HG02884 (cell line): ENCODE measurements around the gene CHD9.
A peak's percentile ranks its signal among the peaks of the same experiment; 100 is the strongest.
"Not testable (repeated sequence)": the region's sequence is repeated elsewhere in the genome, so short reads cannot be mapped to it uniquely, and the experiment has no call there.

ENCODE experiments used
- ATAC-seq: cut with Tn5 transposase; IDR thresholded peaks from one replicate; pipeline ENCODE4 v1.9.1; 2021; ENCODE audit warnings: mild to moderate bottlenecking, moderate library complexity; ENCODE audit not compliant: unreplicated experiment

CHD9 gene

GRCh38 chr16:53074296-53074695 is 19.5 kb downstream of the CHD9 start:
- not testable (repeated sequence) for ATAC-seq

- not testable (repeated sequence) for ATAC-seq
Observed at GRCh38 chr16:53075461-53075860, 20.7 kb downstream of the CHD9 start.

- no peak for ATAC-seq
Observed at GRCh38 chr16:53078247-53078646, 23.5 kb downstream of the CHD9 start.

DNA sequence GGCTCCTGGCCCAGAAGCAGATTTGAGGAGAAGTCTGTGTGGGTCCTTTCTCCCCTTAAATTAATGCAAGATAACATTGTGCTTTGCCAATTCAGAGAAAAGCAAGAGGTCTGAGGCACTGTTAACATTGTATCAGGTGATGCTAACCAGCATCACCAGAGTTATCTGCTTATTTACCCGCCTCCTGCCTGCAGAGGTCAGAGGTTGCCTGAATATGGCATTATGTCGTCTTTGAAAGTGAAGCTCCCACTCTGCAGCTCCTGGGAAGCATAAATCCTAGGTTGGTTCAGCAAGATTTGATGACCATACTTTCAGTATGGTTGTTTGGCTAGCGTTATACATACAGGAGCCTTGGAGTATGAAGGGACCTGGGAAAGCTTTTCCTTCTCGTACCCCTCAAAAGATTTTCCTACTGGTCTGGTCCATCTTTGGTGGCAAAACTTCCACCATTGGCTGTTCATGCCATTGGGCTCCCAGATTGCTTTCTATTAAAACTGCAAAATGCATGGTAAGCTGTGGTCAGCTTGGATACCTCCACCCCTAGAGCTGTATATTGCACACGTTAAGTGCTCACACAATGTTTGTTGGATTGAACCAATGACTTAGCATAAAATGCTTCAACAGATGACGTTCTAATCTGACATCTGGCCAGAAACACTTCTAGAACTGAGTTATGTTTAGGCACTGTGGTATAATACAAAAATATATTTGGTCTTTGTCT is 24.1 kb downstream of the CHD9 start:
- no peak for ATAC-seq

- no peak for ATAC-seq
Observed at GRCh38 chr16:53080345-53081031, 25.7 kb downstream of the CHD9 start.

GRCh38 chr16:53081032-53081424 is 26.2 kb downstream of the CHD9 start:
- no peak for ATAC-seq

DNA sequence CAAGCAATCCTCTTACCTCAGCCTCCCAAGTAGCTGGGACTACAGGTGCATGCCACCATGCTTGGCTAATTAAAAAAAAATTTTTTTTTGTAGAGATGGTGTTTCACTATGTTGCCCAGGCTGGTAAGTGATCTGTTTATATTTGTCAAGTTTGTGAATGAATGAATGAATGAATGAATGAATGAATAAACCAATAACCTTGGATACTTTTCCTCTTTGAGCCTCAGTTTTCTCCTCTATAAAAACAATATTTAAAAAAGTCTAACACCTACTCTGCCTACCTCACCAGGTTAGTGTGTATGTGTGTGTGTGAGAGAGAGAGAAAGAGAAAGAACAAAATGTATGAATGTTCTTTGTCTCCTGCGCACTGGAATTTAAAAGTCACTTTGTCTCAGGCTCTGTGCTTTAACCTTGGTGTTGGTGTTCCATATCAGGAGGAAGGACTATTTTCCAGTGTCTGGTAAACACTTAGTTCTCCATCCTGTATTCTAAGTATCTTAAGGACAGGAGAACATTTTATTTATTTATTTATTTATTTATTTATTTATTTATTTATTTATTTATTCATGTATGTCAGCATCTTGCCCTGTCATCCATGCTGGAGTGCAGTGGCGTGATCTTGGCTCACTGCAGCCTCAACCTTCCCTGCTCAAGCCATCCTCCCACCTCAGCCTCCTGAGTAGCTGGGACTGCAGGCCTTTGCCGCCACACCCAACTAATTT is 27.1 kb downstream of the CHD9 start:
- no peak for ATAC-seq

GRCh38 chr16:53082509-53082908 is 27.7 kb downstream of the CHD9 start:
- no peak for ATAC-seq

GRCh38 chr16:53083119-53083518 is 28.3 kb downstream of the CHD9 start:
- ATAC-seq: no peak

DNA sequence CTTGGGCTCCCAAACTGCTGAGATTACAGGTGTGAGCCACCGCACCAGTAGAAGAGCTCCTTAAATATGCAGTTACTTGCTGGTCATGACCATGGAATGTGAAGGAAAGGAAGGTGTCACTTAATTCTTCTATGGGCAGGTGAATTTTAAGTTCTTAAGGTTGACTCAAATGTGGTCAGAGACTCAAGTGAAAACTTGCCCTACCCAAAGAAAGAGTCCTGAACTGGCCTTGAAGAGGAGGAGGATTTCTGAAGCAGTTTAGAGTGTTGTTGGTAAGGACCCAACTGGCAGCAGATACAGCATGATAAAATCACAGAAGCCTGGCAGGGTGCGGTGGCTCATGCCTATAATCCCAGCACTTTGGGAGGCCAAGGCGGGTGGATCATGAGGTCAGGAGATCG is 29.4 kb downstream of the CHD9 start:
- ATAC-seq: no peak

GRCh38 chr16:53084746-53085334 is 30.0 kb downstream of the CHD9 start:
- no peak for ATAC-seq

- no peak for ATAC-seq
Observed at GRCh38 chr16:53085369-53085843, 30.6 kb downstream of the CHD9 start.

DNA sequence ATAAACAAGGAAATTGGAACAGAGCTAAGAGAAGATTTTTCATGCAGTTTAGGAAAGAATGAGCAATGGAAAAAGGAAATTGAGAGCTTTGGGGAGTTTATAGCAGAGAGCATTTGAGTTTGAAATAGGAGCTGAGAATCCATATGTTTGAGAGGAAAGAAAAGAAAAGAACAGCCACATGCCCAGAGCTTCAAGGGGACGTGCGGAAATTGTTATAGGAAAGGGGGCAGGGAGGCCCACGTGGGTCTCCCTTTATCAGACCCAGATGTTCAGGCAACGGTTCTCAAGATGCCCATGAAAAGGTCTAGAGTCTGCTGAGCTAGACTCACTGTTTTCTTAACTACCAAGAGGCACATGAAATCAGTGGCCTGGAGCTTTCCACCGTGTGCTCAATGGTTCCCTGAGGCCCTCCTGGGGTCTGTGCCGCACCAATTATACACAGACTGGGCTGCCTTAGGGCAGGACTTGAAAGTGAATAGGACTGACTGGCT is 31.2 kb downstream of the CHD9 start:
- no peak for ATAC-seq

GRCh38 chr16:53087101-53087500 is 32.3 kb downstream of the CHD9 start:
- no peak for ATAC-seq

DNA sequence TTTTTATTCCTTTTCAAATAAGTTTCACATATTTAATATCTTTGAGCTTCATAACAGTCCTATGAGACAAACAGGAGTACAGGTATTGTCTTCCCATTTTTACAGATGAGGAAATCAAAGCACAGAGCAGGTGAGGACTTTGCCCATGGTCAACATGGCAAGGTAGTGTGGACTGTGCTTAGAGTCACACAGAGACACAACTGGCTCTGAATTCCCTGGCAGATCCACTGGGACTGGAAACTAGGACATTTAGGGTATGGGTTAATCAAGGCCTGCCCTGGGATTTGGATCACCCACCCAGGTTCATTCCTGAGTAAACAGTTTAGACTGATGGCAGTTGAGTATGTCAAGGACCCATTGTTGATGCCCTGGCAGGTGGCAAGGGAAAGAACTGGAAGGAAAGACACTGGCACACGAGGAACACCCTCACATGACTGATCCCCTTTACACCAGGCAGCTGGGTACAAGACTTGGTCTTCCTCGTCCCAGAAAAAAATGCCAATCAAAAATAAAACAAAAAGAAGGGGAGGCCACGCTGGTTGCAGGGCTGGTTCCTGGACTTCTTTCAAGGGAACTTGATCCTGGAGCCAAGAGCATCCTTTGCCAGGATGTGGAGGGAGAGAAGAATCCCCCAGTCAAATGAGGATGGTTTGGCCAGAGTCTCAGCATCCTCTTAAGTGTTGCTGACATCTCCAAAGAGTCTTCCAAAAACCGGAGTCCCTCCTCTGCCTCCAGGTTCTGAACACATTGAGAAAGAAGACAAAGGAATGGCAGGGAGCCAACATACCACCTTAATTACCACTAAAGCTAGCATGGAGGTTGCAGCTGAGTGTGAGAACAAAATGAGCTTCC is 34.9 kb downstream of the CHD9 start:
- ATAC-seq: no peak

DNA sequence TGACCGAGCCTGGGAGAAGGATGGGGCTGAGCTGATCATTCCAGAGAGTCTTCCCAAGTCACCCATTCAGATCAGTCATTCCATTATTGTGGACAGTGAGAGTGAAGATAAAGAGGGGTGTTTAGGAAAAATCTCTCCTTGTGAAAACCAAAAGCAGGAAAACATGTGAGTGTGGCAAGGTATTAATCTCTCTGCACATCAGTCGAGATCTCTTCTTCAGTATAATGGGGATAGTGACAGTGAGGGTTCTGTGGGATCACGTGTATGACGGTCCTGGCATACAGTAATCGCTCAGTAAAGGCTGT is 35.4 kb downstream of the CHD9 start:
- no peak for ATAC-seq

GRCh38 chr16:53090591-53091411 is 36.0 kb downstream of the CHD9 start:
- ATAC-seq: peak; percentile 43

DNA sequence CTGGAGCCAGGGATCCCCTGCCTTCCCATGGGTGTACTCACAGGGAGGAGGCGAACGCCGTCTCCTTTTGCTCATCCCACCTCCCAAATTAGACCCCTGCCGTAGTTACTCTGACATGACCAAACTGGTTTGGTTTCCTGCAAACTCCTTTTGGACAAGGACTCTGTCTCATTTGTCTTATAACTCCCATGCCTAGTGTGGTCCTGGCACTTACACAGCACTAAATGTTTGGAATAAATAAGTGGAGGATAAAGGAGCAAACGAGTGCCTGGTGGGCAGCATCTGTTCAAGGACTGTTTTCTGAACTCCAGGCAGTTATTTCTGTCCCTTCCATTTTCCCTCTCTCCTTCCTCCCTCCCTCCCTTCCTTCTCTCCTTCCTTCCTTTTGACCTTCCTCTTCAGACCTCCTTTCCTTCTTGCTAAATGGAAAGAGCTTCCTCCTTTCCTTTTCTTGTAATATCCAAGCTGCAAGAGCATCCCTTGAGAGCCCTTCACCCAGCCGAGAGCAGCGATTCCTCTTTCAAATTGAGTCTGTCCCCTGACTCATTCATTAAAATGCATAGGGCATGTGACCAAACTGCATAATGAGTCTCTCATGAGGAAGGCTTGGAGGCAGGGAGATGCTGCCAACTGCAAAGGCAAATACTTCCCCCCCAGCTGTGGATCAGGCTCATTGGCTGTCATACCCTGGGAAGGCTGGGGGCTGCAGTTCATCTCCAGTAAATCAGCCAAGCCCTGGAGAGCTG is 36.8 kb downstream of the CHD9 start:
- peak; percentile 68 for ATAC-seq

DNA sequence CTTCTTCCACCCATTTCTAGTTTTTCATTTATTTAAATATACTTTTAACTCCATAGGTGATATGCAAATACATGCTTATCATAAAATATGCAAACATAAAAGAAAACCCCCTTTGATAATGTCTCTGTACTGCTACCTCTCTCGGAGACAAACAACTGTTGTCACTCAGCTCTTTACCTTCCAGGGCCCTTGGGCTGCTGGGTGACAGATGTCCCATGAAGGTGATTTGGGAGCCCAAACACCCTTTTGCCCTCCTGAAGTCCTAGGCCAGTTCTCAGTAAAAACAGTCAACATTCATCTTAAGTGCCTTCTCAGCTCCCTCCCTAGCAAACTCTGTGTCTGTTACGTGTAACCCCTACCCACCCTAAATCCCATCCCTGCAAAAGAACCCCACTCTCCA is 37.5 kb downstream of the CHD9 start:
- no peak for ATAC-seq
